WERI-Rb-1 (cell line): ENCODE results near the gene PIP4K2A.

ENCODE experiments used
- DNase-seq: peaks from one replicate; pipeline ENCODE4 v3.0.0-alpha.2; 2020
- H3K27ac ChIP-seq: fragments of 250-450 bp; sonication (Bioruptor Pico); 2 replicates; pipeline ENCODE4 v1.5.1; 2020; ENCODE audit warnings: mild to moderate bottlenecking, moderate library complexity
- H3K27me3 ChIP-seq: fragments of 250-450 bp; sonication (Bioruptor Pico); 2 replicates; pipeline ENCODE4 v1.5.1; 2021; ENCODE audit warnings: mild to moderate bottlenecking, low read depth, moderate library complexity; ENCODE audit not compliant: insufficient read depth, severe bottlenecking
- H3K36me3 ChIP-seq: fragments of 250-450 bp; sonication (Bioruptor Pico); 2 replicates; pipeline ENCODE4 v1.5.1; 2020; ENCODE audit warnings: mild to moderate bottlenecking, moderate library complexity
- H3K4me3 ChIP-seq: 2 replicates; pipeline ENCODE4 v1.5.1; 2011; ENCODE audit warnings: low read depth, mild to moderate bottlenecking, control low read depth, low read length
- H3K9me3 ChIP-seq: fragments of 250-450 bp; sonication (Bioruptor Pico); 2 replicates; pipeline ENCODE4 v1.5.1; 2021; ENCODE audit warnings: mild to moderate bottlenecking, moderate library complexity; ENCODE audit not compliant: severe bottlenecking
- CTCF ChIP-seq: IDR thresholded peaks from 2 replicates; pipeline ENCODE4 v1.5.1; 2011; ENCODE audit warnings: low read depth, mild to moderate bottlenecking, control low read depth, inconsistent platforms, low read length

The PIP4K2A gene

GRCh38 chr10:22737587-22737986, 23.2 kb upstream of the PIP4K2A start:
- Histone ChIP-seq H3K27me3 (no peaks in the 10 kb centered on the region), H3K9me3 (no peaks in the 10 kb centered on the region), H3K36me3 (no peaks in the 10 kb centered on the region), H3K4me3 (no peak overlapping the region), H3K27ac (no peak overlapping the region)
- DNase-seq, result no peak
- no peak for TF ChIP-seq CTCF

GRCh38 chr10:22736134-22736533, 21.8 kb upstream of the PIP4K2A start:
- DNase-seq, result no peak
- H3K9me3 ChIP-seq, result no peaks in the 10 kb centered on the region
- TF ChIP-seq CTCF, result no peak
- H3K4me3 ChIP-seq, result no peak overlapping the region
- no peaks in the 10 kb centered on the region for H3K36me3 ChIP-seq
- H3K27me3 ChIP-seq, result no peaks in the 10 kb centered on the region
- H3K27ac ChIP-seq, result no peak overlapping the region

- Histone ChIP-seq H3K27ac (no peak overlapping the region), H3K27me3 (no peaks in the 10 kb centered on the region), H3K36me3 (no peaks in the 10 kb centered on the region), H3K4me3 (no peak overlapping the region), H3K9me3 (no peaks in the 10 kb centered on the region)
- no peak for TF ChIP-seq CTCF
- DNase-seq, result no peak
Measured at GRCh38 chr10:22733992-22734391, 19.6 kb upstream of the PIP4K2A start.

DNA sequence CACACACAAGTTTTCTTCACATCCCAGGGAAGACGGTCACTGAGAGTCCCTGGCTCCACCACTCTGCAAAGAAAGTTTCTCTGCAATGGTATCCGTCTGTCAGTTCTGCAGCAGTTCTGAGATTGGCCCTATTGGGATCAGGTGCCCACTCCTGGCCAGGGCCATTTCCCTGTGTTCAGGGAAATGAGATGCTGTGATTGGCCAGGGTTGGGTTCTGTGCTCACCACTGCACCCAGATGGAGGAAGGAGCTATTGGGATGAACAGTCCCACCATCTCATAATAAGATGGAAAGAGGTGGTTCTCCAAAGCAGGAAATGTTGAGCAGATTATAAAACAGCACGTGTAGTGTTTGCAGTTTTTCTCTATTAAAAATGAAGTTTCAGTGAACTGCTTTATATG, 13.3 kb upstream of the PIP4K2A start:
- no peak for TF ChIP-seq CTCF
- no peak overlapping the region for H3K4me3 ChIP-seq
- no peak for DNase-seq
- H3K36me3 ChIP-seq, result no peaks in the 10 kb centered on the region
- H3K27me3 ChIP-seq, result no peaks in the 10 kb centered on the region
- no peak overlapping the region for H3K27ac ChIP-seq
- no peaks in the 10 kb centered on the region for H3K9me3 ChIP-seq

DNA sequence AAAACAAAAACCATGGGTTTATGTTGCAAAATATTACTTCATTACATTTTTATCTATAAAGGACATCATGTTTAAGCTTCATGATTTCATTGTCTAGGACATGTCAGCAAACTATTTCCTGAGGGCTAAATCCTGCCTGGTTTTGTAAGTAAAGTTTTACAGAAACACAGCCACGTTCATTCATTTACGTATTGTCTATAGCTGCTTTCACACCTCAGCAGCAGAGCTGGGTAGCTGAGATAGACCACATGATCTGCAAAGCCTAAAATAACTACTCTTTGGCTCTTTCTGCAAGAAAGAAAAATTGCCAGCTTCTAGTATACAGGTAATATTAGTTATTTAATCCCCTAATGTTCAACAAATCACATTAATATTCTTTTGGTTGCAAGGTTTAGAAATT, 12.7 kb upstream of the PIP4K2A start:
- DNase-seq, result no peak
- H3K4me3 ChIP-seq, result no peak overlapping the region
- H3K9me3 ChIP-seq, result no peaks in the 10 kb centered on the region
- no peak for TF ChIP-seq CTCF
- no peak overlapping the region for H3K27ac ChIP-seq
- no peaks in the 10 kb centered on the region for H3K36me3 ChIP-seq
- H3K27me3 ChIP-seq, result no peaks in the 10 kb centered on the region

- Histone ChIP-seq H3K27ac (no peak overlapping the region), H3K27me3 (no peaks in the 10 kb centered on the region), H3K4me3 (no peak overlapping the region), H3K36me3 (no peaks in the 10 kb centered on the region), H3K9me3 (no peaks in the 10 kb centered on the region)
- no peak for TF ChIP-seq CTCF
- DNase-seq, result no peak
Measured at GRCh38 chr10:22724773-22725172, 10.4 kb upstream of the PIP4K2A start.
